Karpas-422 (cell line): ENCODE data around the gene BAIAP2L1. TPM values are rescaled to one million over a fixed set of nuclear protein-coding genes. Genes with fewer than 3 reads are reported as not detected.
A peak's percentile ranks its signal among the peaks of the same experiment; 100 is the strongest.

ENCODE experiments used
- DNase-seq: peaks from one replicate; pipeline ENCODE4 v3.0.0-alpha.2; 2015
- H2AFZ ChIP-seq: fragments of 200-600 bp; sonication (generic); 2 replicates; pipeline ENCODE4 v1.6.1; 2014; ENCODE audit warnings: antibody characterized with exemption, low read length, mixed read lengths
- H3K27ac ChIP-seq: fragments of 200-600 bp; sonication (generic); 2 replicates; pipeline ENCODE4 v1.5.1; 2014; ENCODE audit warnings: mild to moderate bottlenecking, low read length, moderate library complexity
- H3K27me3 ChIP-seq: fragments of 200-600 bp; sonication (generic); 2 replicates; pipeline ENCODE4 v1.6.1; 2014; ENCODE audit warnings: low read length, mixed read lengths
- H3K36me3 ChIP-seq: fragments of 200-600 bp; sonication (generic); 2 replicates; pipeline ENCODE4 v1.6.1; 2014; ENCODE audit warnings: low read length, mixed read lengths; ENCODE audit not compliant: insufficient read depth
- H3K4me1 ChIP-seq: fragments of 200-600 bp; sonication (generic); 2 replicates; pipeline ENCODE4 v1.6.1; 2014; ENCODE audit warnings: mild to moderate bottlenecking, low read length, mixed read lengths
- H3K4me2 ChIP-seq: fragments of 200-600 bp; sonication (generic); 2 replicates; pipeline ENCODE4 v1.6.1; 2014; ENCODE audit warnings: low read length, low read depth, mild to moderate bottlenecking; ENCODE audit not compliant: poor library complexity, severe bottlenecking
- H3K4me3 ChIP-seq: fragments of 200-600 bp; sonication (generic); 2 replicates; pipeline ENCODE4 v1.5.1; 2014; ENCODE audit warnings: mild to moderate bottlenecking, antibody characterized with exemption, low read length, mixed read lengths
- H3K79me2 ChIP-seq: fragments of 200-600 bp; sonication (generic); 2 replicates; pipeline ENCODE4 v1.6.1; 2014; ENCODE audit warnings: mild to moderate bottlenecking, low read length, mixed read lengths
- H3K9ac ChIP-seq: fragments of 200-600 bp; sonication (generic); 2 replicates; pipeline ENCODE4 v1.6.0; 2014; ENCODE audit warnings: low read length
- H3K9me2 ChIP-seq: fragments of 200-600 bp; sonication (generic), shearing (Covaris generic); replicated peaks from 2 replicates; pipeline ENCODE4 v1.6.0; 2014; ENCODE audit warnings: mild to moderate bottlenecking, low read length, moderate library complexity; ENCODE audit not compliant: insufficient read depth
- H3K9me3 ChIP-seq: fragments of 300-700, 200-600 bp; sonication (generic); 2 replicates; pipeline ENCODE4 v1.6.1; 2014; ENCODE audit warnings: low read length, mixed read lengths
- H4K20me1 ChIP-seq: fragments of 200-600 bp; sonication (generic); 2 replicates; pipeline ENCODE4 v1.6.1; 2014; ENCODE audit warnings: mild to moderate bottlenecking, antibody characterized with exemption, low read length, low read depth; ENCODE audit not compliant: insufficient read depth
- total RNA-seq: library from RNA; depleted of rRNA; stranded (reverse); fragments of >200 nt; shearing (Covaris generic); gene quantifications from 2 replicates; pipeline ENCODE4 v1.2.3, GENCODE V29; 2014; ENCODE audit warnings: low replicate concordance

BAIAP2L1 gene
- total RNA-seq, 1 experiment from 2014 or later, result not detected

GRCh38 chr7:98267303-98267702 lies 133.6 kb downstream of the BAIAP2L1 start:
- no peak for DNase-seq
- peaks cover 8% of the 10 kb centered on the region; the same call in 1 of the 2 replicates for H4K20me1 ChIP-seq
- no peak overlapping the region for H2AFZ ChIP-seq
- no peak overlapping the region for H3K9ac ChIP-seq
- no peaks in the 10 kb centered on the region for H3K36me3 ChIP-seq
- no peak overlapping the region for H3K27ac ChIP-seq
- H3K4me2 ChIP-seq, result no peak overlapping the region
- H3K9me3 ChIP-seq, result no peaks in the 10 kb centered on the region
- H3K4me3 ChIP-seq, result no peak overlapping the region
- H3K4me1 ChIP-seq, result no peaks in the 10 kb centered on the region
- H3K79me2 ChIP-seq, result no peaks in the 10 kb centered on the region
- H3K27me3 ChIP-seq, result no peaks in the 10 kb centered on the region
- H3K9me2 ChIP-seq, result no peaks in the 10 kb centered on the region

DNA sequence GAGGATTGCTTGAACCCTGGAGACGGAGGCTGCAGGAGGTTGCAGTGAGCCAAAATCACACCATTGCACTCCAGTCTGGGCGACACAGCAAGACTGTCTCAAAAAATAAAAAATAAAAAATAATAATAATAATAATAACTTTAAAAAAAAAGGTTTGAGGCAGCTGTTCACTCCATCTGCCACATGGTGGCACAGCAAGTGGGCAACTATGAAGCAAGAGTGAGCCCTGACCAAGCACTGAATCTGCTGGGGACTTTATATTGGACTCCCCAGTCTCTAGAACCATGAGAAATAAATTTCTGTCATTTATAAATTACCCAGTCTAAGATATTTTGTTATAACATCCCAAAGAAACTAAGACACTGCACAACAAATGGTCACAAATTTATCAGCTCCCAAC lies 134.1 kb downstream of the BAIAP2L1 start:
- Histone ChIP-seq H3K9ac (no peak overlapping the region), H3K79me2 (no peaks in the 10 kb centered on the region), H3K4me3 (no peak overlapping the region), H3K27ac (no peak overlapping the region), H2AFZ (no peak overlapping the region), H3K27me3 (no peaks in the 10 kb centered on the region), H3K36me3 (no peaks in the 10 kb centered on the region), H3K4me1 (no peaks in the 10 kb centered on the region), H4K20me1 (peaks cover 8% of the 10 kb centered on the region; the same call in 1 of the 2 replicates), H3K9me3 (no peaks in the 10 kb centered on the region), H3K4me2 (no peak overlapping the region), H3K9me2 (no peaks in the 10 kb centered on the region)
- DNase-seq, result peak; percentile 64

- Histone ChIP-seq H3K4me1 (no peaks in the 10 kb centered on the region), H2AFZ (no peak overlapping the region), H3K9me2 (no peaks in the 10 kb centered on the region), H3K27ac (no peak overlapping the region), H3K4me2 (no peak overlapping the region), H3K4me3 (no peak overlapping the region), H3K79me2 (no peaks in the 10 kb centered on the region), H4K20me1 (peaks cover 8% of the 10 kb centered on the region; the same call in 1 of the 2 replicates), H3K9ac (no peak overlapping the region), H3K9me3 (no peaks in the 10 kb centered on the region), H3K27me3 (no peaks in the 10 kb centered on the region), H3K36me3 (0 out of 2 replicates have a peak, but pooled peaks cover 3% of the 10 kb centered on the region)
- no peak for DNase-seq
These were observed 135.0 kb downstream of the BAIAP2L1 start for GRCh38 chr7:98265841-98266271.

- no peak overlapping the region for H3K27ac ChIP-seq
- H3K79me2 ChIP-seq, result peaks cover 19% of the 10 kb centered on the region
- H3K9me2 ChIP-seq, result no peaks in the 10 kb centered on the region
- DNase-seq, result no peak
- H2AFZ ChIP-seq, result no peak overlapping the region
- H3K4me3 ChIP-seq, result no peak overlapping the region
- H3K4me2 ChIP-seq, result no peak overlapping the region
- H3K36me3 ChIP-seq, result 0 out of 2 replicates have a peak, but pooled peaks cover 3% of the 10 kb centered on the region
- H3K9ac ChIP-seq, result no peak overlapping the region
- no peaks in the 10 kb centered on the region for H4K20me1 ChIP-seq
- peaks cover 8% of the 10 kb centered on the region for H3K4me1 ChIP-seq
- H3K9me3 ChIP-seq, result no peaks in the 10 kb centered on the region
- no peaks in the 10 kb centered on the region for H3K27me3 ChIP-seq
These were observed 143.2 kb downstream of the BAIAP2L1 start for GRCh38 chr7:98257701-98258100.

- Histone ChIP-seq H3K27me3 (no peaks in the 10 kb centered on the region), H2AFZ (no peak overlapping the region), H3K9me3 (no peaks in the 10 kb centered on the region), H4K20me1 (no peaks in the 10 kb centered on the region), H3K27ac (no peak overlapping the region), H3K79me2 (peaks cover 24% of the 10 kb centered on the region), H3K9me2 (no peaks in the 10 kb centered on the region), H3K4me2 (no peak overlapping the region), H3K4me1 (peaks cover 10% of the 10 kb centered on the region), H3K36me3 (0 out of 2 replicates have a peak, but pooled peaks cover under 1% of the 10 kb centered on the region), H3K9ac (no peak overlapping the region), H3K4me3 (no peak overlapping the region)
- DNase-seq, result no peak
These were observed 144.5 kb downstream of the BAIAP2L1 start for GRCh38 chr7:98256431-98256830.

DNA sequence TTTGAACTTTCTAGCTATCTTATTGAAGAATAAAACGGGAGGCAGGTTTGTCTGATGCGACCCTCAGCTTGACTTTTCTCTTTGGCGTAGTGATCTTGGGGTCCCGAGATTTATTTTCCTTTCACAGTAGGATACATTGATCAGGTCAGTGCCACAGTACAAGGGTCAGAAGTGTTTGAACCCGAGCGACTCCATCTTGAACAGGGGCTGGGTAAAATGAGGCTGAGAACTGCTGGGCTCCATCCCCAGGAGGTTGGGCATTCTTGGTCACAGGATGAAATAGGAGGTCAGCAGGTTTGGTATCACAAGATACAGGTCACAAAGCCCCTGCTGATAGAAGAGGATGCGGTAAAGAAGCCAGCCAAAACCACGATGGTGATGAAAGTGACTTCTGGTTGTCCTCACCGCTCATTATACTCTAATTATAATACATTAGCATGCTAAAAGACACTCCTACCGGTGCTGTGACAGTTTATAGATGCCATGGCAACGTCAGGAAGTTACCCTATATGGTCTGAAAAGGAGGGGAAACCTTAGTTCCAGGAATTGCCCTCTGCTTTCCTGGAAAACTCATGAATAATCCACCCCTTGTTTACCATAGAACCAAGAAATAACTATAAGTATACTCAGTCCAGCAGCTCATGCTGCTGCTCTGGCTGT lies 145.8 kb downstream of the BAIAP2L1 start:
- peaks cover 24% of the 10 kb centered on the region for H3K79me2 ChIP-seq
- no peaks in the 10 kb centered on the region for H4K20me1 ChIP-seq
- H3K9me3 ChIP-seq, result no peaks in the 10 kb centered on the region
- H3K4me1 ChIP-seq, result peaks cover 21% of the 10 kb centered on the region
- H3K27me3 ChIP-seq, result no peaks in the 10 kb centered on the region
- H3K27ac ChIP-seq, result no peak overlapping the region
- H2AFZ ChIP-seq, result no peak overlapping the region
- no peak for DNase-seq
- no peak overlapping the region for H3K4me3 ChIP-seq
- H3K4me2 ChIP-seq, result no peak overlapping the region
- H3K9ac ChIP-seq, result no peak overlapping the region
- H3K9me2 ChIP-seq, result no peaks in the 10 kb centered on the region
- H3K36me3 ChIP-seq, result no peaks in the 10 kb centered on the region

GRCh38 chr7:98254516-98254915 lies 146.4 kb downstream of the BAIAP2L1 start:
- Histone ChIP-seq H3K27ac (no peak overlapping the region), H3K4me1 (peaks cover 21% of the 10 kb centered on the region), H3K9ac (no peak overlapping the region), H3K9me2 (no peaks in the 10 kb centered on the region), H3K4me3 (no peak overlapping the region), H4K20me1 (no peaks in the 10 kb centered on the region), H3K27me3 (no peaks in the 10 kb centered on the region), H3K79me2 (peaks cover 24% of the 10 kb centered on the region), H2AFZ (no peak overlapping the region), H3K36me3 (no peaks in the 10 kb centered on the region), H3K4me2 (no peak overlapping the region), H3K9me3 (no peaks in the 10 kb centered on the region)
- no peak for DNase-seq

- Histone ChIP-seq H3K9ac (peak overlapping the region; percentile 80), H3K4me2 (peak overlapping the region; percentile 77), H3K27me3 (no peaks in the 10 kb centered on the region), H4K20me1 (no peaks in the 10 kb centered on the region), H3K9me3 (no peaks in the 10 kb centered on the region), H3K36me3 (no peaks in the 10 kb centered on the region), H3K27ac (no peak overlapping the region), H3K79me2 (peaks cover 24% of the 10 kb centered on the region), H3K9me2 (no peaks in the 10 kb centered on the region), H2AFZ (peak overlapping the region; percentile 25), H3K4me1 (peaks cover 21% of the 10 kb centered on the region), H3K4me3 (peak overlapping the region; percentile 90)
- DNase-seq, result no peak
These were observed 148.3 kb downstream of the BAIAP2L1 start for GRCh38 chr7:98252425-98253054.
